22Rv1 (cell line): ENCODE results near the gene PHACTR4.

Experiments used
- H3K27ac ChIP-seq: fragments of 450-650 bp; 2 replicates; pipeline ENCODE4 v1.5.1; 2017
- ZFX ChIP-seq: fragments of 450-650 bp; IDR thresholded peaks from 2 replicates; pipeline ENCODE4 v1.6.1; 2017; ENCODE audit warnings: antibody characterized with exemption, borderline replicate concordance
- TF ChIP-seq, protein P1 (sequence below): fragments of 450-650 bp; IDR thresholded peaks from 2 replicates; pipeline ENCODE4 v1.5.1; 2017; ENCODE audit warnings: mild to moderate bottlenecking

The PHACTR4 gene

DNA sequence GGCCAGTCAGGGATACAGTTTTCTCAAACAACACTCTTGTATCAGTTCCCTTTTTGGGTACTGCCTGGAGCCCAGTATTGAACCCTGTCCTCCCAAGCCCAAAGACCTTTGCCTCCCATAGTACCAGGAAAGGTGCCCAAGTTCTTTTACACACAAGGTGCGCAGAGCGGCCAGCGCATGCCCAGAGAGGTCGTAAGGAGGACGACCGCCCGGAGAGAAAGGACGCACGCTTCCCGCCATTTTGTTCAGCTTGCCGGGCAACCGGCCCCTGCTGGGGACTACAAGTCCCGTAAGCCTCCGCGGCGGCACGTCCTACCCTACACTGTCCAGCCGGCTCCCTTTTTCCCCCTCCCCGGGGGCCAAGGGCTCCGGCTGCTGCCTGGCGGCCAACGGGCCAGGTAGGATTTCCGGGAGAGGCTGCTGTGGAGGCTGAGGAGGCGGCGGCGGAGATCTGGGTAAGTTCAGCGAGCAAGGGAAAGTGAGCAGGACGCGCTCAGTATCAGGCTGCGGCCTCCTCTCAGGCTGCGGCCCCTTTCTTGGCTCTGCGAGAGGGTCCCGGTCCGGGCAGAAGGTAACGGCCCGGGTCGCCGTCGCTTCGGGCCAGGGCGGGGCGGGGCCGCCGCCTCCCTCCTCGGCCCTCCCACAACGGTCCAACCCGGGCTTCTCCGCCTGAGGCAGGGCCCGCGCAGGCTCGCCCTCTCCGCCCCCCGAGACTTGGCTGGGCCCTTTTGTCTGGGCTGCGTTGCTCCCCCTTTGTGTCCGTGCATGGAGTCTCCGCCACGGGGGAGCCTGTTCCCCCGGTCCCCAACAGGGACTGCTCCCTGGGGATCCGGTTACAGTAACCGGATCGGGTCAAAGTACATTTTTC lies at the start of gene PHACTR4:
PHACTR4 (plus strand) TSS at position 370 of the 868 bp plus-strand sequence. CDS start 37,708 bp downstream, outside the sequence.
- TF ChIP-seq, protein P1, sequence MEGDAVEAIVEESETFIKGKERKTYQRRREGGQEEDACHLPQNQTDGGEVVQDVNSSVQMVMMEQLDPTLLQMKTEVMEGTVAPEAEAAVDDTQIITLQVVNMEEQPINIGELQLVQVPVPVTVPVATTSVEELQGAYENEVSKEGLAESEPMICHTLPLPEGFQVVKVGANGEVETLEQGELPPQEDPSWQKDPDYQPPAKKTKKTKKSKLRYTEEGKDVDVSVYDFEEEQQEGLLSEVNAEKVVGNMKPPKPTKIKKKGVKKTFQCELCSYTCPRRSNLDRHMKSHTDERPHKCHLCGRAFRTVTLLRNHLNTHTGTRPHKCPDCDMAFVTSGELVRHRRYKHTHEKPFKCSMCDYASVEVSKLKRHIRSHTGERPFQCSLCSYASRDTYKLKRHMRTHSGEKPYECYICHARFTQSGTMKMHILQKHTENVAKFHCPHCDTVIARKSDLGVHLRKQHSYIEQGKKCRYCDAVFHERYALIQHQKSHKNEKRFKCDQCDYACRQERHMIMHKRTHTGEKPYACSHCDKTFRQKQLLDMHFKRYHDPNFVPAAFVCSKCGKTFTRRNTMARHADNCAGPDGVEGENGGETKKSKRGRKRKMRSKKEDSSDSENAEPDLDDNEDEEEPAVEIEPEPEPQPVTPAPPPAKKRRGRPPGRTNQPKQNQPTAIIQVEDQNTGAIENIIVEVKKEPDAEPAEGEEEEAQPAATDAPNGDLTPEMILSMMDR = no peak; the same call in 1 of the 2 replicates
- TF ChIP-seq ZFX = no peak
- peak within 1 kb of the TSS; percentile 91 for H3K27ac ChIP-seq

GRCh38 chr1:28322194-28322593 lies 47.3 kb upstream of the PHACTR4 start:
- TF ChIP-seq, protein P1 = no peak
- no peak for TF ChIP-seq ZFX
- peak overlapping the region; percentile 32 for H3K27ac ChIP-seq

DNA sequence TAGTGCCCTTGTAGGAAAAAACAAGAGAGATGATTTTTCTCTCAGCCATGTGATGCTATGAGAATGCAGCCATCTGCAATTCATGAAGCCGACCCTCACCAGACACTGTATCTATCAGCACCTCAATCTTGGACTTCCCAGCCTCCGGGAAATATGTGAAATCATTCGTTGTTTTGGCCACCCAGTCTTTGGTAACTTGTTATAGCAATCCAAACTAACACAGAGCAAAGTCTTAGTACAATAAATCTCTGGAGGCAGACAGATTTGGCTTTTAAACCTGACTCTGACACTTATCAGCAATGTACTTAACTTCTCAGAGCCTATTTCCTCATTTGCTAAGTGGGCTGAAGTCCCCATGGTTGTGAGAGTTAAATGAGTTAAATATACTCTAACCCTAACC lies 45.8 kb upstream of the PHACTR4 start:
- H3K27ac ChIP-seq = no peak overlapping the region
- TF ChIP-seq, protein P1 = no peak
- TF ChIP-seq ZFX = no peak

- TF ChIP-seq ZFX = no peak
- TF ChIP-seq, protein P1 = no peak
- no peak overlapping the region for H3K27ac ChIP-seq
Observed at GRCh38 chr1:28326515-28326914, 43.0 kb upstream of the PHACTR4 start.

DNA sequence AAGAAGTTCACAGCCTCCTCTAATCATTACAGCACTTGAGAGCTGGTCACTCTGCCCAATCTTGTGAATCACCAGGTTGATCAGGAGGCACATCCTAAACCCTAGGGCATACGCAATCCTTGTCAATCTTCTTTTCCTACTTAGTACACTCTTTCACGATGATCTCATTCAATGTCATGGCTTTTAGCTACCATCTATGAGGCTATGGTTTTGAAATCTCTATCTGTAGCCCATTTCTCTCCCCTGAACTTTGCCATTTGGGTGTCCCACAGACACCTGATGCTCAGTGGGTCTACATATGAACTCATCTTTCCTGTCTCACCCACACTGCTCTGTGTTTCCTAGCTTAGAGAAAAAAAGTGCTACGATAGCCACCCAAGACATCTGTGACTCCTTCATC lies 42.6 kb upstream of the PHACTR4 start:
- no peak for TF ChIP-seq ZFX
- TF ChIP-seq, protein P1 = no peak
- H3K27ac ChIP-seq = no peak overlapping the region

- peak overlapping the region; percentile 95; the same call in 1 of the 2 replicates for H3K27ac ChIP-seq
Observed at GRCh38 chr1:28327431-28327830, 42.1 kb upstream of the PHACTR4 start.

- H3K27ac ChIP-seq = peak overlapping the region; percentile 95
- TF ChIP-seq ZFX = no peak
Observed at GRCh38 chr1:28328228-28328648, 41.3 kb upstream of the PHACTR4 start.

- H3K27ac ChIP-seq = peak overlapping the region; percentile 95
- TF ChIP-seq ZFX = no peak
- TF ChIP-seq, protein P1 = no peak
Observed at GRCh38 chr1:28329395-28330153, 40.0 kb upstream of the PHACTR4 start.
